GM06990 (cell line): ENCODE data around the gene KERA.

ENCODE experiments used
- DNase-seq: peaks from one replicate; pipeline ENCODE4 v3.0.0-alpha.2; 2011; ENCODE audit not compliant: insufficient read length; ENCODE audit errors: extremely low read depth
- H3K27me3 ChIP-seq: replicated peaks from 2 replicates; pipeline ENCODE4 v1.6.0; 2011; ENCODE audit warnings: low read length; ENCODE audit not compliant: control insufficient read depth, insufficient read depth
- H3K36me3 ChIP-seq: 2 replicates; pipeline ENCODE4 v1.5.1; 2011; ENCODE audit warnings: low read length; ENCODE audit not compliant: control insufficient read depth, insufficient read depth
- H3K4me3 ChIP-seq: replicated peaks from 2 replicates; pipeline ENCODE4 v1.5.1; 2011; ENCODE audit warnings: low read depth, mild to moderate bottlenecking, control low read depth, low read length
- CTCF ChIP-seq: IDR thresholded peaks from 2 replicates; pipeline ENCODE4 v1.5.1; 2011; ENCODE audit warnings: low read length, control low read depth, mild to moderate bottlenecking, inconsistent platforms; ENCODE audit not compliant: insufficient read depth, poor library complexity, severe bottlenecking

The KERA gene

GRCh38 chr12:91056488-91056887 is 1.3 kb downstream of the KERA start:
- Histone ChIP-seq H3K36me3 (no peaks in the 10 kb centered on the region), H3K4me3 (no peak overlapping the region), H3K27me3 (no peaks in the 10 kb centered on the region)
- TF ChIP-seq CTCF = no peak
- DNase-seq = no peak

GRCh38 chr12:91055976-91056375 is 1.8 kb downstream of the KERA start:
- no peaks in the 10 kb centered on the region for H3K27me3 ChIP-seq
- no peaks in the 10 kb centered on the region for H3K36me3 ChIP-seq
- no peak for TF ChIP-seq CTCF
- H3K4me3 ChIP-seq = no peak overlapping the region
- no peak for DNase-seq

GRCh38 chr12:91053951-91054715 is 3.7 kb downstream of the KERA start:
- no peak for DNase-seq
- H3K36me3 ChIP-seq = no peaks in the 10 kb centered on the region
- H3K4me3 ChIP-seq = no peak overlapping the region
- TF ChIP-seq CTCF = no peak
- no peaks in the 10 kb centered on the region for H3K27me3 ChIP-seq

GRCh38 chr12:91052026-91052425 is 5.8 kb downstream of the KERA start:
- H3K36me3 ChIP-seq = no peaks in the 10 kb centered on the region
- no peak for DNase-seq
- H3K4me3 ChIP-seq = no peak overlapping the region
- no peaks in the 10 kb centered on the region for H3K27me3 ChIP-seq
- no peak for TF ChIP-seq CTCF

GRCh38 chr12:91044586-91044985 is 13.2 kb downstream of the KERA start:
- Histone ChIP-seq H3K27me3 (no peaks in the 10 kb centered on the region), H3K36me3 (no peaks in the 10 kb centered on the region), H3K4me3 (no peak overlapping the region)
- DNase-seq = no peak
- TF ChIP-seq CTCF = no peak

GRCh38 chr12:91043408-91043807 is 14.4 kb downstream of the KERA start:
- Histone ChIP-seq H3K4me3 (no peak overlapping the region), H3K36me3 (no peaks in the 10 kb centered on the region), H3K27me3 (no peaks in the 10 kb centered on the region)
- DNase-seq = no peak
- no peak for TF ChIP-seq CTCF
